ENCODE measurements around the gene PRSS12.

- TF ChIP-seq, protein P1, sequence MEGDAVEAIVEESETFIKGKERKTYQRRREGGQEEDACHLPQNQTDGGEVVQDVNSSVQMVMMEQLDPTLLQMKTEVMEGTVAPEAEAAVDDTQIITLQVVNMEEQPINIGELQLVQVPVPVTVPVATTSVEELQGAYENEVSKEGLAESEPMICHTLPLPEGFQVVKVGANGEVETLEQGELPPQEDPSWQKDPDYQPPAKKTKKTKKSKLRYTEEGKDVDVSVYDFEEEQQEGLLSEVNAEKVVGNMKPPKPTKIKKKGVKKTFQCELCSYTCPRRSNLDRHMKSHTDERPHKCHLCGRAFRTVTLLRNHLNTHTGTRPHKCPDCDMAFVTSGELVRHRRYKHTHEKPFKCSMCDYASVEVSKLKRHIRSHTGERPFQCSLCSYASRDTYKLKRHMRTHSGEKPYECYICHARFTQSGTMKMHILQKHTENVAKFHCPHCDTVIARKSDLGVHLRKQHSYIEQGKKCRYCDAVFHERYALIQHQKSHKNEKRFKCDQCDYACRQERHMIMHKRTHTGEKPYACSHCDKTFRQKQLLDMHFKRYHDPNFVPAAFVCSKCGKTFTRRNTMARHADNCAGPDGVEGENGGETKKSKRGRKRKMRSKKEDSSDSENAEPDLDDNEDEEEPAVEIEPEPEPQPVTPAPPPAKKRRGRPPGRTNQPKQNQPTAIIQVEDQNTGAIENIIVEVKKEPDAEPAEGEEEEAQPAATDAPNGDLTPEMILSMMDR (conservative IDR thresholded peaks at IDR 0.05): no peak
- no peak for TF ChIP-seq EZH2 (IDR thresholded peaks at IDR 0.05; ENCODE audit: low read depth)
Observed at GRCh38 chr4:118287711-118288451, 64.9 kb downstream of the PRSS12 start.
